ENCODE data around the gene LAIR2.
A peak's percentile ranks its signal among the peaks of the same experiment; 100 is the strongest.

The LAIR2 gene, protein sequence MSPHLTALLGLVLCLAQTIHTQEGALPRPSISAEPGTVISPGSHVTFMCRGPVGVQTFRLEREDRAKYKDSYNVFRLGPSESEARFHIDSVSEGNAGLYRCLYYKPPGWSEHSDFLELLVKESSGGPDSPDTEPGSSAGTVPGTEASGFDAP

DNA sequence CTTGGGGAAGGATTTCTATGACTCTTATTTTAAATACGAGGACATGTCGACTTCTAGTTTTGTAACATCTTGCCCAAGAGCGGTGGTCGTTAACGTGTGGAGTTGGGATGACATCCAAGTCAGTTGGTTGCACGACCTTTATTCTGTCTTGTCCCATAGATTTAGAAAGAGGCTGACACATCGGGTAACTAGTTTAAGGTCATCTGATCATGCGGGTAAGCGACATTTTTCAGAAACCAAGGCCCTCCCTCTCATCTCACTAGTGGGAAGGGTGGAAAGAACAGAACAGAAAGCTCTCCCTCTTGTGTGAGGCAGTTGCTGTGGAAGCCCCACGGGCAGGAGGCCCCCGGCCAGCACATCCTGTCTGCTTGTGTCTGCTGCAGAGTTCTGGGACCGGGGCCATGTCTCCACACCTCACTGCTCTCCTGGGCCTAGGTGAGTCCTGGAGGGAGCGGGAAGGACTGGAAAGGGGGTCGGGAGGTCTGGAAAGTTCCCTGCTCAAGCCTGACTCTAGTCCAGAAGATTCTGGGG lies at the start of gene LAIR2:
LAIR2 (plus strand) TSS at position 314 of the 531 bp plus-strand sequence; CDS start at position 402, 88 bp downstream.
- no peak for DNase-seq (ENCODE audit: low read depth)

DNA sequence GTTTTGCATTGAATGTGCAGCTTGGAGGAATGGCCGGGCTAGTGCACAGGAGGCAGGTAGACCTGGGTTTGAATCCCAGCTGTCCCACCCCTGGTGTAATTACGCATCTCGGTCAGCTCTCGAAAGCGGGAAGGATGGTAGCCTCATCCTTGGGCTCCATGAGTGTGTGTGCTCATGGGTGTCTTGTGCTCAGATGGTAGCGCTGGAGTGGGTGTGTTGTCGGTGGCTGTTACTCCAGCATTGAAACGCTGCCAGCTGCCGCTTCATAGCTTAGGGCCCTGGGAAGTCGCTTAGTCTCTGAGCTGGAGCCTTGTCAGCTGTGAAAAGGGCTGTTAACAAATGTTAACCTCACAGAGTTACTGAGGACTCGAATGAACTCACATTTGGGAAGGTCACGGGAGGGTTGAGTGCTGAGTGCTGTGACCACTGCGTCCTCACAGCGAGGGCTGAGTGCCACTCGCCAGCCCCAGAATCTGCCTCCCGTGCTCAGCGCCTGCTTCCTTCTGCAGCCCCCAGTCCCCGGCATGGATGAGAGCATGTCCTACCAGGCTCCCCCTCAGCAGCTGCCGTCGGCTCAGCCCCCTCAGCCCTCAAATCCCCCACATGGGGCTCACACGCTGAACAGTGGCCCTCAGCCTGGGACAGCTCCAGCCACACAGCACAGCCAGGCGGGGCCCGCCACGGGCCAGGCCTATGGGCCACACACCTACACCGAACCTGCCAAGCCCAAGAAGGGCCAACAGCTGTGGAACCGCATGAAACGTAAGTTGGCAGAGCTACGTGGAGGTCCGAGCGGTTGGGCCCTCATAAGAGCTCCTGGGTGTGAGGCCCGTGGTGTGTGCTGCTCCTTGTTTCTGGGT lies 48.5 kb upstream of the LAIR2 start:
- no peak for DNase-seq (ENCODE audit: low read depth)

DNA sequence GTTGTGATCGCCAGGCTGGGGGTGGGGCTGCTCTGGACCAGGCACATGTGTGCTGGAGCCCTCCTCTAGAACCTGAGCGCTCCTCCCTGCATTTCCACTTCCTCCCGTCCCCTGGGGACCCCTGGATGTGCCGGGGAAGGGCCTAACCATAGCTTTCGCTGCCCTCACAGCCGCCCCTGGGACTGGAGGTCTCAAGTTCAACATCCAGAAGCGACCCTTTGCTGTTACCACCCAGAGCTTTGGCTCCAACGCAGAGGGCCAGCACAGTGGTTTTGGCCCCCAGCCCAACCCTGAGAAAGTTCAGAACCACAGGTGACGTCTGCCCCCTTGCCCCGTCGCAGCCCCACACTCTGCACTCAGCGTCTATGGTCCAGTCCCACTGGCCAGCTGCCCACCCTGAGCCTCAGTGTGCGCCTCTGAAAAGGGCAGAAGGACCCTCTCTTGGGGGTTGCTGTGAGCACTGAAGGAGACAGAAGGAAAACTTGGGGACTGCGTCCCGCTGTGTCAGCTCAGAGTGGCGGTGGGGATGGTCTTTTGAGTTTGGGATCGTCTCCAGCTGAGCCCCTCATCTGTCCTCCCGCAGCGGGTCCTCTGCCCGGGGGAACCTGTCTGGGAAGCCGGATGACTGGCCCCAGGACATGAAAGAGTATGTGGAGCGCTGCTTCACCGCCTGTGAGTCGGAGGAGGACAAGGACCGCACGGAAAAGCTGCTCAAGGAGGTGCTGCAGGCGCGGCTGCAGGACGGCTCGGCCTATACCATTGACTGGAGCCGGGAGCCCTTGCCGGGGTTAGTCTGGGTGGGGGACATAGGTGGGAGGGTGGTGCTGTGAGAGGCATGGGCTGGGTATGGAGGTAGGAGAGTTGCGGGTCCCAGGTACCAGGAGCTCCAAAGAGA lies 47.6 kb upstream of the LAIR2 start:
- DNase-seq (ENCODE audit: low read depth): no peak

DNA sequence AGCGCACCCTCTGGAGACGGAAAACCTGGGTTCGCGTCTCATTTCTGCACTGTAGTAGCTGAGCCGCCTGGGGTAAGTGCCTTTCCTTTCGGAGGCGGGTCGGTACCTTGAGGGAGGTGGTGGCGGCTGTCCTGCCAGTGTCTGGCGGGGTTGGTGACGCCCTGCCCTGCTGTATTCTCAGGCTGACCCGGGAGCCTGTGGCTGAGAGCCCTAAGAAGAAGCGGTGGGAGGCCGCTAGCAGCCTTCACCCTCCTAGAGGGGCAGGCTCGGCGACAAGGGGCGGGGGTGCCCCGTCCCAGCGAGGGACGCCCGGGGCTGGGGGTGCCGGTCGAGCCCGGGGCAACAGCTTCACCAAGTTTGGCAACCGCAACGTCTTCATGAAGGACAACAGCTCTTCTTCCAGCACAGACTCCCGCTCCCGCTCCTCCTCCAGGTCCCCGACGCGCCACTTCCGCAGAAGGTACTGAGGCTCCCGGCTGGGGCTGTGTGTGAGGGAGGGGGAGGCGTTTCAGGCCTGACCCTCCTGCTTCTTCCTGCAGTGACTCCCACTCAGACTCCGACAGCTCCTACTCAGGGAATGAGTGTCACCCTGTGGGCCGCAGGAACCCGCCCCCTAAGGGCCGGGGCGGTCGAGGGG lies 46.7 kb upstream of the LAIR2 start:
- no peak for DNase-seq (ENCODE audit: low read depth)

DNA sequence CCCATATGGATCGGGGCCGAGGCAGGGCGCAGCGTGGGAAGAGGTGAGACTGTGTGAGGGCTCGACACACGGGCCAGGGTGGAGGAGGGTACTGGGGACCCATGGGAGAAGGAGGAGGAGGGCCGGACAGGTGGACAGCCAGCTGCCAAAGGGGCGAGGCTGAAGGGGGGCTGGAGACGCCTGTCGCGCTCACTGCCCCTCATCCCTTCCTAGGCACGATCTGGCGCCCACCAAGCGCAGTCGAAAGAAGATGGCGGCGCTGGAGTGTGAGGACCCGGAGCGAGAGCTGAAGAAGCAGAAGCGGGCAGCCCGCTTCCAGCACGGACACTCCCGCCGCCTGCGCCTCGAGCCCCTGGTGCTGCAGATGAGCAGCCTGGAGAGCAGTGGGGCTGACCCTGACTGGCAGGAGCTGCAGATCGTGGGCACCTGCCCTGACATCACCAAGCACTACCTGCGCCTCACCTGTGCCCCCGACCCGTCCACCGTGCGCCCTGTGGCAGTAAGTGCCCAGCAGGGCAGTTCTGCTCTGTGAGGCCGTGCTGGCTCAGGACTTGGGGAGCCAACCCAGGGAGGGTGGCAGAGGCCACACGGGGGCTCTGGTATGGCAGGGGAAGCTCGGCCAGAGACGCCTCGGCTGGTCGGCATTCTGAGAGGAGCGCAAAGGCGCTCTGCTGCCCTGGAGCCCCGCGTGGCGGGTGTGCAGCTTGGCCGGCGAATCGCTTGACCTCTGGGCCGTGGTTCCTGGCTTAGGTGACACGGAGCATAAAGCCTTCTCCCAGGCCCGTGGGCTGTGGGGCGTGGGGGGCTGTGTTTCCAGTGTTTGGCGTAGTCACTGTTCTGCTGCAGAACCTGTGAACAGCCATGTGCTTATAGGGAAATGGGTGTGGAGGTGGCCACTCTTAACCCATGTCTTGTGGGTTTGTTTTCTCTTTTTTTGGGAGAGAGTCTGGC lies 45.9 kb upstream of the LAIR2 start:
- DNase-seq (ENCODE audit: low read depth): no peak

DNA sequence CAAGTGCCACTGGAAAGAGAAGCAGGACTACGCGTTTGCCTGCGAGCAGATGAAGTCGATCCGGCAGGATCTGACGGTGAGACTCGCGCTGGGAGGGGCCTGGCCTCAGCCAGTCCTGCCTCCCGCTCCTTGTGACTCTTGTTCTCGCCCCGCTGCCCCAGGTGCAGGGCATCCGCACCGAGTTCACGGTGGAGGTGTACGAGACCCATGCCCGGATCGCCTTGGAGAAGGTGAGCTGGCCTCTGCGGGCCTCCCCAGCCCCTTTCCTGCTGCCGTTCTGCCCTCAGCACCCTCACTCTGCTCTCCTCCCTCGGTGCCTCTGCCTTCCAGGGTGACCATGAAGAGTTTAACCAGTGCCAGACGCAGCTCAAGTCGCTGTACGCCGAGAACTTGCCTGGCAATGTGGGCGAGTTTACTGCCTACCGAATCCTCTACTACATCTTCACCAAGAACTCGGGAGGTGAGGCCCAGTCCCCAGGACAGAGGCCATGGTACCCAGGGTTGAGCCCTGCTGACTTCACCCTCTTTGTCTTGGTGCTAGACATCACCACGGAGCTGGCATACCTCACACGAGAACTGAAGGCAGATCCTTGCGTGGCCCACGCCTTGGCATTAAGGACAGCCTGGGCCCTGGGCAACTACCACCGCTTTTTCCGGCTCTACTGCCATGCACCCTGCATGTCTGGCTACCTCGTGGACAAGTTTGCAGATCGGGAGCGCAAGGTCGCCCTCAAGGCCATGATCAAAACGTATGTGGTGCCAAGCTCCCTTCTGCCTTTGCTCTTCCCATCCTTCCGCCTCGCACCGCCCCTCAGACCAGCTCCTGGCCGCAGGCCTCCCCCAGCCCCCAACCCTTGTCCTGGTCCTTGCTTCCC lies 44.6 kb upstream of the LAIR2 start:
- no peak for DNase-seq (ENCODE audit: low read depth)

DNA sequence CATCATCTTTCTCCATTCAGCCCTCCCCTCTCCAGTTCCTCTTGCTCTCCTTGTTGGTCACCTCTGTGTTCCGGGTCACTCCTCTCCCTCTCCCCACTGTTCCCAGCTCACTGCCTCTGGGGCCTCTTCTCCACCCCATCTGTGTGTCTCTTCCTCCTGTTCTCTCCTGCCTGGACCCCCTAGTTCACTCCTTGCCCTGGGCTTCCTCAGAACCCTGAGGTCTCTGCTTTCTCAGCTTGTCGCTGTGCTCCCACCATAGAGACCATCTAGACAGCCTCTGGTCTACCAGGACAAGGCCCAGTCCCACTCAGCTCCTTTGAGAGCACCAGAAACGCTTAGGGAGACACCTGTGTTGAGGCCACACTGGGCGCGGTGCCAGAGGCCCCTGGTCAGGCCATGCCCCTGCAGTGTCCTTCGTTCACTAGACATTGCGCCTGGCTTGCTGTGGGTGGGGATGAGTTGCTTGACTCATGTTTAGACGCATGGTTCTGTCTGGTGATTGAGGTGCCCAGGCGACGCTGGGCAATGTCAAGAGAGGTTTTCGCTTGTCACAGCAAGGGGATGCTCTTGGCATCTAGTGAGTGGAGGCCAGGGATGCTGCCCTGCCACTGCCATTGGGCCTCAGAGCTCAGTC lies 43.9 kb upstream of the LAIR2 start:
- no peak for DNase-seq (ENCODE audit: low read depth)

DNA sequence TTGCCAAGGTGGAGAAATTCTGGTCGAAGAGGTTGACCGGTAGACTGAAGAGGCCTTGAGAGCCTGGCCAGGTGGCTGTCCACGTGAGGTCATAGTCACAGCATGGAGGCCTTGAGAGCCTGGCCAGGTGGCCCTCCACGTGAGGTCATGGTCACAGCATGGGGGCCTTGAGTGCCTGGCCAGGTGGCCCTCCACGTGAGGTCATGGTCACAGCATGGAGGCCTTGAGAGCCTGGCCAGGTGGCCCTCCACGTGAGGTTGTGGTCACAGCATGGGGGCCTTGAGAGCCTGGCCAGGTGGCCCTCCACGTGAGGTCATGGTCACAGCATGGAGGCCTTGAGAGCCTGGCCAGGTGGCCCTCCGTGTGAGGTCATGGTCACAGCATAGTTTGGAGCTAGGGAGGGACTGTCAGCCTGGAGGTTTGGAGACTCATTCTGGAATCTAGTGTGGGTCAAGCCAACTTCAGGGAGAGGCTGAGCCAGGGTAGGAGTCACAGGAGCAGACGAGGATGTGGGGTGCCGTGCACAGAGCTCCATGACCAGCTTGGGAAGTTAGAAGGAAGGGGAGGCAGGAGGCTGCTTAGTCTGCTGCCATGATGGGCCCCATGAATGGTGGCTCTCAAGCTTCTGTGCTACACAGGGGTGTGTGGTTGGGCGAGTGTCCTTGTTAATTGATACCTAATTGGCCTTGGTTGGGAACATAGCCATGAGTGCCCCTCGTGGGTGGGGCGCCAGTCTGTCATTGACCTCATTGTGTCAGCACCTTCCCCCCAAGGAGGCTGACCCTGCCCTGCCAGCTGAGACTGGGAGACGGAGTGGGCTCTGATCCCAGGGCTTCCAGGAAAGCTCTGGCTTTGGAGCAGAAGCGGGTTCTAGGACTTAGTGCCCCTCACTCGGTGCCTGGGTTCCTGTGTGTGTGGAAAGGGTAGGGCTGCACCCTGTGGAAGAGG lies 43.1 kb upstream of the LAIR2 start:
- DNase-seq (ENCODE audit: low read depth): no peak

DNA sequence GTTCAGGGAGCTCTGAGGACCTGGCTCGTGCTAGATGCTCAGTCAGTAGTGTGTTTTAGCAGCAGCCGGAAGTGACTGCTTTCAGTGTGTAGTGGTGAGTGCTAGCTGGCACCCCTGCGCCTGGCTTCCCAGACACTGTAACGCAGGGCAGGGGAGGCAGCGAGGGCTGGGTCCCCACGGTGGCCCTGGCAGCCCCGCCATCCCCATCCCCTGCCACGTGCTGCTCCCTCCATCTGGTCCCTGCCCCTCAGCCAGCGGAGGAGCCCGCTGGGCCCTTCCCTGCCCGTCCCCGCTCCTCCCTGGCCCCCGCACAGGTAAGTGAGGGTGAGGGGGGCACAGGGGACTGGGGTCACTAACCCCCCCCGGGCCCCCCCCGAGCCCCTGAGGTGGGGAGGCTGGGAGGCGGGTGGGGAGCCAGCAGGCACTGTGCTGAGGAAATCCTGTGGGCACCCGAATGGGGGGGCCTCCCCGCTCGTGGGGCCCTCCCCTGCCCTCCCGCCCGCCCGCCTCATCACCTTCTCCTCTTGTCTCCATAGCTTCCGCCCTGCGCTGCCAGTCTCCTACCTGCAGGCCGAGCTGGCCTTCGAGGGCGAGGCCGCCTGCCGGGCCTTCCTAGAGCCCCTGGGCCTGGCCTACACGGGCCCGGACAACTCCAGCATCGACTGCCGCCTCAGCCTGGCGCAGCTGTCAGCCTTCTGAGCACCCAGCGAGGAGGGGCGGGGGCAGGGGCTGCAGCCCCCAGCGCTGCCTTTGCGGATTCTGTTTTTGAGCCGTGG lies 42.2 kb upstream of the LAIR2 start:
- DNase-seq (ENCODE audit: low read depth): no peak

DNA sequence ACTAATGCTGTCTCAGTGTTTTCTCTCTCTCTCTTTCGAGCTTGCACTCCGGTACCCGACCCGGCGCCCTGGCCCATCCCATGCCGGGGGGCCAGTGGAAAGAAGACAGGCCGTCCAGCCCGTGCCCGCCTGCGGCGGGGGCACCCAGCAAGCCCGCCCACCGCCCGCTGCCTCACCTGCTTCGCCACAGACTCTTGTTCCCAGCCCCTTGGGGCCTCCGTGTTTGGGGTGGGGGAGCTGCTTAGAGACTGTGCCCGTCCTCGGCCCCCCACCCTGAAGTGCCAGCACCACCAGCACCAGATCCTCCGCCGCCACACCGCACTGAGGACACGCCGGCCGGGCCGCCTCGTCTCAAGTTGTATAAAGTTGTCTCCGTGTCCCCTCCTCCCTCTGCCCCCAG lies 41.4 kb upstream of the LAIR2 start:
- DNase-seq (ENCODE audit: low read depth): no peak

DNA sequence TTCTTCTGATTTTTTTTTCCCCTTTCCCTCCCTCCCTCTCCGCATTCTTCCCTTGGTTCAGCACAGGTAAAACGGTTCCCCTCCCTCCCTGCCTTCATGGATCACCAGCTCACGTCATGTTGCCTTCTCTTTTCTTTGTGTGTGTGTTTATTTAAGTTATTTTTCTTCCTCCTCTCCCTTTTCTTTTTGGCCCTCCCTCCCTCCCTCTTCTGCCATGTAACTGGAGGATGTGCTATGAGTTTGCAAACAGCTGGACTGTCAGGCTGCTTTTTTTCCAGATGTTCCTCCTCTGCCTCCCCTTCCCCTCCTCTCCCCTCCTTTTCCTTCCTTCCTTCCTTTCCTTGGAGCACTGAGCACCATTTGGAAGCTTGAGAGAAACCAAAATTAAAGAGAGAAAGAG lies 41.0 kb upstream of the LAIR2 start:
- no peak for DNase-seq (ENCODE audit: low read depth)

DNA sequence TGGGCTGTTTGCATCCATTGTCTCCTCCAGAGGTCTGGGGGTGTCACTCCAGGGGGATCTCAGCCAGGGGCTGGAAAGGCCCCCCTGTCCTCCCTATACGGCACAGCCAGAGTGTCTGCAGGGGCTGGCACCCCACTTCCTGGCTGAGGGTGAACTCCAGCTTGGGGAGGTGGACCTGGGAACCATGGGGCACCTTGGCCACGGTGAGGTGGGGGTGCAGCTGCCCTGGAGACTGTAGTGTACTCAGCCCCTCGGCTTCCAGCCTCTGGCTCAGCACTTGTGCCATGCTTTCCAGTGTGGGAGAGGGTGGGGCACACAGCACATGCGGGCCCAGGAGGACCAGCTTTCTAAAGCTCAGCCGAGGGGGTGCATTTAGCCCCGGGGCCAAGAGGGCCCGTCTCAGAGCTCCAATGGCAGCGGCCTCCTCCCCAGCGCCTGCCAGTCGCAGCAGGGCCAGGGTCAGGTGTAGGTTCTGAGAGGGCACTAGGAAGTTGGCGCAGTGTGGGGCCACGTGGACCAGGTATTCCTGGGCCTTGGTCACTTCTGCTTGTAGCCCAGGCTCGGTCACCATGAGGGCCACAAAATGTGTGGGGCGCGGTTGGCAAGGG lies 40.5 kb upstream of the LAIR2 start:
- DNase-seq (ENCODE audit: low read depth): no peak

DNA sequence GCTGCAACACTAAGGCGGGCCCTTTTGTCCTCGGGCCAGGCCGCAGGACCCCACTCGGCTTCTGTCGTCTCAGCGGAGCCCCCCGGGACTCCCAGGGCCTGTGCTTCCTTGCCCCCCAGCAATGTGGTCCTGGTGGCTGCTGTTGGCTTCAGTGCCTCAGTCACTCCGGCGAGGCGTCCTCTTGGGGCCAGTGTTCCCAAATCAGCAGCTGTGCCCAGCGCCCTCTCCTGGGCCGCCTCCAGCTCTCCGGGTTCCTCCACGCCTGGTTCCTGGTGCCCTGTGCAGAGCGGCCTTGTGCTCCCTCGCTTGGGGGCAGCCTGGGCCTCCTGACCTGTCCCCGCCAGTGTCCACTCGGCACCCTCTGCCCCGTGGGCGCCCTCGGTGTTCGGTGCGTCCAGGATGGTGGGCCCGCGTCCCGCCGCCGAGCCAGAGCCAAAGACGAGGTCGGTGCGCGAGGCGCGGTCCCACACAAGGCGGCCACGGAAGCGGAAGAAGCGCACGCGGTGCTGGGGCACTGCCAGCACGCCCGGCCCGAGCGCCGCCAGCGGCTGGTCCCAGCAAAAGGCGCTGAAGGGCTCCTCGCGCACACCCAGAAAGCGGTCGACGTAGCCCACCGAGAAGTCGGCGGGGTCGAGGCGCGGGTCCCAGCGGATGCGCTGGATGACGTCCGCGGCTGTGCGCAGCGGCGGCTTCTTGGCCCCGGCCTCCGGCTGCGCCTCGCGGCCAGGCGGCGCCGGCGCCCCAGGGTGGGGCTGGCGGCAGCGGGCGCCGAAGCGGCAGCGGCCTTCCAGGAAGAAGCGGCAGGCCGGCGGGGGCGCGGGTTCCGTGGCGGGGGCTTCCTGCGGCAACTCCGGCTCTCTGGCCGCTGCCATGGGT lies 39.7 kb upstream of the LAIR2 start:
- no peak for DNase-seq (ENCODE audit: low read depth)

DNA sequence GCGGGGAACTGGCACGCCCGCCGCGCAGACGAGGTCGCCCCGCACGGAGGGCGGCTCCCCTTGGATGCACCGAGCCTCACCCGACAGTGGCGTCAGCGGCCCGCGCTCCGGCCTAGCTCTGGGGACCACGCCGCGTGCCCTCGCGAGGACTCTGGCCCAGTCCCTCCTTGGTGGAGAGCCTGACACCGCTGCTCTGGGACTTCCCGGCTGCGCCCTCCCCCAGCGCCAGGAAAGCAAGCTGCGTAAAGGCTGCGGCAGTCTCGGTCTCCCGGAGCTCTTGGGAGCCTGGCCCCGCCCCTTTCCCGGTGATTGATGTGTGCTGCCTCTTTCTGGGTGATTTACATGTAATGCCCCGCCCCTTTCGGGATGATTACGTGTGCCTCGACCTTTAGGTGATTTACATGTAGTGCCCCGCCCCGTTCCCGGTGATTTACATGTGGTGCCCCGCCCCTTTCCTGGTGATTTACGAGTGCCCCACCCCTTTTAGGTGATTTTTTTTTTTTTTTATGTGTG lies 39.0 kb upstream of the LAIR2 start, which contains the start of gene LENG9:
LENG9 (minus strand) TSS at position 248 of the 513 bp plus-strand sequence. CDS start 252 bp downstream, outside the sequence.
- DNase-seq (ENCODE audit: low read depth): peak; percentile 79

DNA sequence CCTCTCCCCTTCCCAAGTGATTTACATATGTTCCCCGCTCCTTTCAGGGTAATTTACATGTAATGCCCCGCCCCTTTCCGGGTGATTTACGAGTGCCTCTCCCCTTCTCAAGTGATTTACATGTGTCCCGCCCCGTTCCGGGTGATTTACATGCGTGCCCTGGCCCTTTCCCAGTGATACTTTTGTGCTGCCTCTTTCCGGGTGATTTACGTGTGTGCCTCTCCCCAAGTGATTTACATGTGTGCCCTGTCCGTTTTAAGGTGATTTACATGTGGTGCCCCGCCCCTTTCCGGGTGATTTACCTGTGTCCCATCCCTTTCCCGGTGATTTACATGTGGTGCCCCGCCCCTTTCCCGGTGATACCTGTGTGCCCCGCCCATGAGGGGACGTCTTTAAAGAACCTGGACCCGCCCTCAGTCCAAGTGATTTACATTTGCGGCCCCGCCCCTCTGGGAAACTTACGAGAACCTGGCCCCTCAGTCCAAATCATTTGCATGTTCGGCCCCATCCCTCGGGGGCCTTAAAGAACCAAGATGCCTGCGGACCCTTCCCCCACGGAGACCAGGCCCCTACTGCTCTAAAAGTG lies 38.5 kb upstream of the LAIR2 start:
- no peak for DNase-seq (ENCODE audit: low read depth)
